Activated T-cell treated with anti-CD3 and anti-CD28 coated beads, Interleukin-2, amount 50 U/mL, for 1 hour (primary cell): ENCODE measurements around the gene PCK2.
"Not testable (repeated sequence)": the region's sequence is repeated elsewhere in the genome, so short reads cannot be mapped to it uniquely, and the experiment has no call there.

Experiments
- DNase-seq: peaks from one replicate; pipeline ENCODE4 v3.0.0-alpha.2; 2020

The PCK2 gene

DNA sequence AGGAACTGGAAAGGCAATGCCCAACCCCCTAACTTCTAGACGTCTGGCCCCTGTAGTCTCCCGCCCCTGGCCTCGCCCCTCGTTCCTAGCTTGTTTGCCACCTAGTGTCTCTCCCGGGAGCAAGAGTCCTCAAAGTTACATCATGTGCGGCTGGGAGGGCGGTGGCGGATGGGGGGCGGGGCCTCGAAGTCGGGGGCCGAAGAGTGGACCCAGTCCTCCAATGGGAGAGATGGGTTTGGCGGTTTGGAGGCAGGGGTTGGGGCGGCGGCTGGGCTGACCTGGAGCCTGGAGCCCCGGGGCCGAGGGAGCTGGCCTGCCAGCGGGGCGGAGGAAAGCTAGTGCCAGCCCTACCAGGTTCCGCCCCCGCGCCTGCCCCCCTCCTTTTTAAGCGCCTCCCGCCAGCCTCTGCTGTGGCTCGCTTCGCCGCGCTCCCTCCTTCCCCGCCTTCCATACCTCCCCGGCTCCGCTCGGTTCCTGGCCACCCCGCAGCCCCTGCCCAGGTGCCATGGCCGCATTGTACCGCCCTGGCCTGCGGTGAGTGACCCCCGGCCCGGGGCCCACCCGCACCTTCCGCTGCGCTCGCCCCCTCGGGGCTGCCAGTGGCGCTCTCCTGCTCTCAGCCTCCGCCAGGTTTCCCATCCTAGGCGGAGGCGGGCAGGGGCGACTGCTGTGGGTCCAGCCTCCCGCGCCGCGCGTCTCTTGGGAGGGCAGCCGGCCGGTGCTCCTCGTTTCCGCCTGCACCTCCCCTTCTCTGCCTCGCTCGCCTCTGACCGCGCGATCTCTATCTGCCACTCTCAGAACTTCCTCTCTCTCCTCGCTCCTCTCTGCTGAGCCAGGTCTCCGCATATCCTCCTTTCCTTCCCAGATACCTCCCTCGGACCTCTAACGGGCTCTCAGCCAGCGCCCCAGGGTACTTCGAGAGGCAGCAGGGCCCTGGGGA, at the start of gene PCK2:
TSS of gene PCK2 (plus strand) at position 411 of the 940 bp plus-strand sequence. CDS start at position 506, 95 bp downstream.
- DNase-seq, result peak; percentile 78

DNA sequence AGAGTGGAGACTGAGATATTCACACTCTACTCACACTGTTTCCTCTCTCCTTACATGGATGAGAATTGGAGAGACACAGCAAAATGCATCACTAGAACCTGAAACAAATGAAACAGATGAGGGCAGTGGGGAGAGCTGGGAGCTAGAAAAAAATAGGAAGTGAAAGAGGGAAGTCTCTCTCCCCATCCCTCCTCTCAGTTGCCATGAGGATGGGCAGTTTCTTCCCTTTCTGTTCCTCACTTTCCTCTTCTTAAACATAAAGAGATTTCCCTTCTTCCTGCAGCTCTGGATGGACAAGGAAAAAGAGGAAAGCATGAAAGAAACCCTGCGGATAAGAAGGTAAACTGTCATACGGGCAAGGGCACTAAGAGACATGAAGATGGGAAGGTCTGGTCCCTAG, 45.1 kb upstream of the PCK2 start:
- DNase-seq, result not testable (repeated sequence)

DNA sequence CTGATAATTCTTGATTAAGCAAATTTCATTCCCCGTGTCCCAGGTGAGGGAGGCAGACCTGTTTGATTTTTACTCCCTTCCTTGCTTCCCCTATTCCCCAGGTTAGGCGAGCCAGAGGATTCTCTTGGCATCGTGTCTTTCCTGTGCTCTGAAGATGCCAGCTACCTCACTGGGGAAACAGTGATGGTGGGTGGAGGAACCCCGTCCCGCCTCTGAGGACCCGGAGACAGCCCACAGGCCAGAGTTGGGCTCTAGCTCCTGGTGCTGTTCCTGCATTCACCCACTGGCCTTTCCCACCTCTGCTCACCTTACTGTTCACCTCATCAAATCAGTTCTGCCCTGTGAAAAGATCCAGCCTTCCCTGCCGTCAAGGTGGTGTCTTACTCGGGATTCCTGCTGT, 43.4 kb upstream of the PCK2 start:
- not testable (repeated sequence) for DNase-seq

DNA sequence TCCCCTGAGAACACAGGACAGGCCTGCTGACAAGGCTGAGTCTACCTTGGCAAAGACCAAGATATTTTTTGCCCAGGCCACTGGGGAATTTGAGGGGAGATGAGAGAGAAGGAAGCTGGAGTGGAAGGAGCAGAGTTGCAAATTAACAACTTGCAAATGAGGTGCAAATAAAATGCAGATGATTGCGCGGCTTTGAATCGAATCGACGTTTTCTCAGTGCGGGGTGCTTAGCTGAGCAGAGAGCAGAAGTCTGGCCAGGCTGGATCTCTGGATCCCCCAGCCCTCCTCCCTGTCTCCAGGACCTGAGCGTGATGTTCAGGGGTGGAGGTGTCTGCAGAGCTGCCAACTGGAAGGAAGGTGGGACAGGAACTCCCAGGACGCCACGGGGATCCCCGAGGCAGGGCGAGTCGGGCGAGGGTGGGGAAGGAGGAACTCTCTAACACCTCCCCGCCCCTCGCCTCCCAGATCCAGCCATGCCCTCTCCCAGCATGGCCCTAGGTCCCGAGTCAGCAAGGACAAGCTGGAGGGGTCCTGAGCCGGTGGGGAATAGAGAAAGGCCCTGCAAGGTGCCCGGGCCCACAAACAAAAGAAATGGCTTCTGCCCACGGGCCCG, 42.8 kb upstream of the PCK2 start:
- DNase-seq, result no peak

DNA sequence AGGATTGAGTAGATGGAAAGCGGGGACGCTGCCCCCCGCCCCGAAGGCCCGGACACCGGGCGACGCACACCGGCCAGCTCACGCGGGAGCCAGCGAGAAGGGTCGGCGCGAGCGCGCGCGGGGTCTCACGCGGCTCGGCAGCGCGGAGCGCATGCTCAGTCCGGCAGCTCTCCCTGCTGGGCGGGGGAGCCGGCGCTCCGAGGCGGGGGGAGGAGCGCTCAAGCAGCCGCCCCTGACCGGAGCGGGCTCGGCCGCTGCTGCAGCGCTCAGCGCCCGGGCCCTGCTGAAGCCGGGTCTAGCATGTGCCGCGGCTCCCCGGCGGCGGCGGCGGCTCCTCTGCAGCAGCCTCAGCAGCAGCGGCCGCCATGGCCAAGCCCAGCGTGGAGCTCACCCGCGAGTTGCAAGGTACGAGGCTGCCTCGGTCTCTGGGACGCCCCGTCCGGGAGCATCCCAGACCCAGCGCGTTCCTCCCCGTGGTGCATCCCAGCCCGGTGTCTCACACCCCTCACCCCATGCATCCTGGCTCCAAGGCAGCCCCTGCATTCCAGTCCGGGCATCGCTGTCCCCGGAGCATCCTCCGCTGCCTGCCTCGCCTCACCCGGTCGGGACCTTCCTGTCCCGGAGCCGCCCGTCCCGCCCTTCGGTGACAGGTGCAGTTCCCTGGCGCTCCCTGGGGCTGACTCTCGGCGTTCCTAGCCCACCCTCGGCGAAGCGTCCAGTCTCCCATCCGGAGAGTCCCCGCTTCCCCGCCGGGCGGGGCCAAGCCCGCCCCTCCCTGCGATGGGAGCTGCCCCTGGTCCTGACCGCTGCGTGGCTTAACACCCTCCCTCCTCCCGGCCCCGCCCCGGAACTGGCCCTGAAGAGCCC, 42.1 kb upstream of the PCK2 start, which contains the start of gene CARMIL3:
TSS of gene CARMIL3 (plus strand) at position 221 of the 867 bp plus-strand sequence. CDS start at position 366, 145 bp downstream.
- DNase-seq, result peak; percentile 68

DNA sequence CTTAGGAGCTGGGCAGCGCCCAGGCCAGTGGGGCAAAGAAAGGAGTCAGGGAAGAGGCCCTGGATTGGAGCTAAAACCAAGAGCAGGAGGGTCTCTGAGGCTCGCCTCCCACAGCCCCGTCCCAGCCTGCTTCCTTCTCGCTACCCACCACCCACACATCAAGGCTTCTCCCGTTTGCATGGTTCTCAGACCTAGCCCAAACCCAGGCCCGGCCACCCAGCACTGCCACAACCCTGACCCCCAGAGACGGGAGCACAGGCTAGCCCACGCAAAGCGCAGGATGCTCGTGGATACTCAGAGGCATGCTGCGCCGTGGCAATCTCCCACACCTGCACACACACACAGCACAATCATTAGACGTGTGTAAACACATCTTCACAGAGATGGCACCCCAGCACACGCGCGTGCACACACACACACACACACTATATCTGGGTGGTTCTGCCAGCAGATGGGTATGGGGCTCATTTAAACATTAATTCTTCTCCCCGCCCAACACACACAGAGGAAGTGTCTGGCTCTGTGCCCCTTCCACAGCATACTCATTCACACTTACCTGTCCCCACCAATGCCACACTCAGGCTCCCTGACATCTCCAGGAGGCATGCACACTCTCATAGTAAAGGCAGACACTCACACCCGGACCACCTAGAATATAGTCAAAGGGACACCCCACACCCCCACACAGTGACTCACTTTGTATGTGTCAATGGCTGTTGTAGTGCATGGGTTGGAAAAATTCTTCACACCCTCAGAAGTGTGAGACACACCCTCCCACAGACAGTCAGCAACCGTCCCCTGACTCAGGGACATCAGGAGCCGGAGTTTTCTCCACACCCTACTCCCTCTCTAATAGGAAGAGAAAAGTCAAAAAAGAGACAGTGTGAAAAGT, 41.2 kb upstream of the PCK2 start:
- no peak for DNase-seq

DNA sequence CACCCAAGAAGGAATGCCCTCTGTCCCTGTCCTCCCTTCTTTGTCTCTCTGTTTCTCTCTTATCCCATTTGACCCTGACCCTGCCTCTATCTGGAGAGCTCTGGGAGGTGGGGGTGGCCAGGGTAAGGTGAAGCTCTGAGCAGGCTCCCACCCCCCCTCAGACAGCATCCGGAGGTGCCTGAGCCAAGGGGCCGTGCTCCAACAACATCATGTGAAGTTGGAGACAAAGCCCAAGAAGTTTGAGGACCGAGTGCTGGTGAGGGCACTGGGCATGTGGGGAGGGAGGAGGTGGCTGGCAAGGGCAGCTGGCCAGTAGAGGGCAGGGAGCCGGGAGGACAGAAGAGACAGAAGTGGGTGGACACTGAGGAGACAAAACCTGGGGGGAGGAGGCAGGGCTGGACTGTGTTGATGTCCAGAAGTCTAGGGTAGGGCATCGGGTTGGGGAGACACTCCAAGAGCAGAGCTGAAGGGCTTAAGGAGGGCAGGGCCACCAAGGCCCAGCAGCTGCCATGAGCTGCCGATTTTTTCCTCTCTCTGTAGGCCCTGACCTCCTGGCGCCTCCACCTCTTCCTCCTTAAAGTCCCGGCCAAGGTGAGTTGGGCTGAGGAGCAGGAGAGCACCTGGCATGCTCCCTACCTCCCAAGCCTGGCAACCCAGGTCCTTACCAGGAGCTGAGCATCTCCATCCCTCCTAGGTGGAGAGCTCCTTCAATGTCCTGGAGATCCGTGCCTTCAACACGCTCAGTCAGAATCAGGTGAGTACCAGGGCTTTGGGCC, 40.4 kb upstream of the PCK2 start:
- no peak for DNase-seq

DNA sequence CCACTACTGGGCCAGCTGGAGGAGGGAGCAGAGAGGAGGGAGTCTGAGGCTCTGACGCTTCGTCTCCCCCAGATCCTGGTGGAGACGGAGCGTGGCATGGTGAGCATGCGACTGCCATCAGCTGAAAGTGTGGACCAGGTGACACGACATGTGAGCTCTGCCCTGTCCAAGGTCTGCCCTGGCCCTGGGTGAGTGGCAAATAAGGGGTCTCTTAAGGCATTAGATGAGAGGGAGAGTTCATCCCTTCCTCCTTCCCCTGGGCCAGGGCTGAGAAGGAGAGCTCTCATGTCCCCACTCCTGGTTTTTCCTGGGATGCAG, 39.8 kb upstream of the PCK2 start:
- no peak for DNase-seq

DNA sequence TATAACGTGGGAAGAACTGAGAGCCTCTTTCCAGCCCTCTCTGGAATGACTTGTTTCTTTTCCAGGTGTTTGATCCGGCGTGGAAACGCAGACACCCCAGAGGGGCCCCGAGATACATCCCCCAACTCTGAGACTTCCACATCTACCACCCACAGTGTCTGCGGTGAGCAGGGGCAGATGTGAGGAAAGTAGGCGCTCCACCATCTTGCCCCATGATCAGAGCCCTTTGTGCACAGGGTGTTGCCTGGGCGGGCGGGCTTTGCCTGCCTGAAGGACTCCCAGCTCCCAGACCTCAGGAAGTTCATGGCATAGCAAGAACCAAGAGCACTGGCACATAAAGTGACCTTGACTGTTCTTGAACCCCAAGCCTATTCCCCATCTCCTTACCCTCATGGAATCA, 39.5 kb upstream of the PCK2 start:
- no peak for DNase-seq

DNA sequence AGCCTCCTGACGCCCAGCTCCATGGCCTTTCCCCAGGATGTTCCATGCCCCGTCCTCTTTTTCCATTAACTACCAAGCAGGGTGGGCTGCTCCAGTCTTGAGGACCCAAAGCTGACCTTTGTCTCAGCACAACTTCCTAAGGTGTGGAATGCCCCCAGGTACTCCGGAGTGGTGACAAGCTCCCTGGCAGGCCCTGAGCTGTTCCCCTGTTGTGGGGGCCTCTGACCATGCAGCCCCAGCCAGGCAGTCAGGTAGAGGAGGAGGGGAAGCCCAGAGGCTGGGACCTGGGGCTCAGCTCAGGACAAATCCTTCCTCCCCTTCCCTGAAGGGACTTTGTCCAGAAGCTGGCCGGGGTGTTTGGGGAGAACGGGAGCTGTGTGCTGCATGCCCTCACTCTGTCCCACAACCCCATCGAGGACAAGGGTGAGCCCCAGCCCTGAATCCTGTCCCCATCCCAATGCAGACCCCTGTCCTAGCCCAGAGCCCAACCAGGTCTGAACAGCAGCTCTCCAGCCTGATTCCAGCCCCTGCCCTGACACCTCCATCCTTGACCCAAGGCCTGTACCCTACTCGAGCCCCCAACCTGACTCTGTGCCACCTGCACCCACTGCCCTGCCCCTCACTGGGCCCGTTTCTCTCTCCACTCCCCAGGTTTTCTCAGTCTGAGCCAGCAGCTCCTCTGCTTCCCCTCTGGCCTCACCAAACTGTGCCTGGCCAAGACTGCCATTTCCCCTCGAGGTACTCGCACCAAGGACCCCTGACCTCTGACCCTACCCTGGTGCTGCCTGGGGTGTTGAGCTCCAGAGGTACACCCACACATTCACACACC, 37.9 kb upstream of the PCK2 start:
- no peak for DNase-seq

DNA sequence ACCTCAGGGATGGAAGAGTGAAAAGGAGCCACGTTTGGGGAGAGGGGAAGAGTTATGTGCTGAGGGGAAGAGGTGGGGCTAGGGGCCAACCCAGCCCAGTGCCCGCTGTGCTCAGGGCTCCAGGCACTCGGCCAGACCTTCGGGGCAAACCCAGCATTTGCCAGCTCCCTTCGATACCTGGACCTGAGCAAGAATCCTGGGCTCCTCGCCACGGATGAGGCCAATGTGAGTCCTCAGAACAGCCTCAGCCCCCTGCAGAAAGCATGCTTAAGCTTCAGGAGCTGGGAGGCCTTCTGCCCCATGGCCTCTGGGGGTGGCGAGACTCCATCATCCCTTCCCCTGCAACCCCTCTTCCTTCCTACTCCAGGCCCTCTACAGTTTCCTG, 37.3 kb upstream of the PCK2 start:
- no peak for DNase-seq

DNA sequence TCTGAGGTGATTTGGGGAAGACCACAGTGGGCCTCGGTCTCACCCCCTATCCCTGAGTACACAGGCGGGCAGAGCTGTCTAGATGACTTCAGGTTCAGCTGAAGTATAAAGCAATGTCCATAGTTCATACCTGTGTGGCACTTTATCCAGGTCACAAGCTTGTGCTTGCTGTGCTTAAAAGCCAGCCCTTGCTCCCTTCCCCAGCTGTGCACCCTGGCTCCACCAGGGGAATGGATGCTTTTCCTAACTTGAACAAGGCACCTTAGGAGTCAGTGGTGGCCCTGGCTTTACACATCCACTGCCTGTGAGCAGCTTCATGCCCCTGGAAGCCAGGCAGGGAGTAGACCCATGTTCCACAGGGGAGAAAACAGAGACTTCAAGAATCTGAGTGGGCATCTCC, 36.8 kb upstream of the PCK2 start:
- no peak for DNase-seq

DNA sequence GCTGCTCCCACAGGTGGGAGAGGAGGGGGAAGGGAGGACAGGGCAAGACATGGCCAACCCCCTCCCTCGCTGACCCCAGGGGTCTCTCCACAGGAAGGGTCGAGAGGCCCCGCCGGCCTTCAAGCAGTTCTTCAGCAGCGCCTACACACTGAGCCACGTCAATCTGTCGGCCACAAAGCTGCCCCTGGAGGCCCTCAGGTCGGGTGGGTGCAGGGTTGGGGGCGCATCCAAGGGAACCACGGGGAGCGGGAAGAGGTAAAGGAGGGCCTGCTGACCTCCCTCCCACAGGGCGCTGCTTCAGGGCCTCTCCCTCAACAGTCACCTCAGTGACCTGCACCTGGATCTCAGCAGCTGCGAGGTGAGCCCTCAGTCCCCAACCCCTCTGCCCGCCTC, 36.2 kb upstream of the PCK2 start:
- DNase-seq, result no peak

DNA sequence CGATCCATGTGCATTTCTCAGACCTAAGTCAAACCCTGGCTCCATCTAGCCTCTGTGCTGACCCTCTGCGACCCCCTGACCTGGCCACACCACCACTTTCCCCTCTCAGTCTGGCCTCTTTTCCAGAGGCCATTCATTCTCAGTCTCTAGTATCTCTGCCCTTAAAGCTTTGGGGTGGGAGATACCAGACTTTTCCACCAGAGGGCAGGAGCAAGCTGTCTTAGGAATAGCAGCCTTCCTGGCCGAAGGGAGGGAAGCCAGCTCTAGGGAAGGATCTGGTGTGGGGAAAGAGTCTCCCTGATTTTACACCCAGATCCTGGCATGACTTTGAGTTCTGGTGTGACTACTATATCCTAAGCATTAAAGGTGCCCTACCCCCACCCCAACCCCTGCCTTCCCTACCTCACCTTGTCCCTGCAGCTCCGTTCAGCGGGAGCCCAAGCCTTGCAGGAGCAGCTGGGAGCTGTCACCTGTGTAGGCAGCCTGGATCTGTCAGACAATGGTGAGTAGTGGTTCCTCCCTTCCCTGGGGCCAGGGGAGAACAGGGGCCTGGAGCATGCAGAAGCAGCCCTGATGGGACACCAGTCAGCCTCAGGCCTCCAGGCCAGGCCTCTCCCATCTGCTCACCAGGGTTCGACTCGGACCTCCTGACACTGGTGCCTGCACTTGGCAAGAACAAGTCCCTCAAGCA, 35.7 kb upstream of the PCK2 start:
- DNase-seq, result peak; percentile 54

DNA sequence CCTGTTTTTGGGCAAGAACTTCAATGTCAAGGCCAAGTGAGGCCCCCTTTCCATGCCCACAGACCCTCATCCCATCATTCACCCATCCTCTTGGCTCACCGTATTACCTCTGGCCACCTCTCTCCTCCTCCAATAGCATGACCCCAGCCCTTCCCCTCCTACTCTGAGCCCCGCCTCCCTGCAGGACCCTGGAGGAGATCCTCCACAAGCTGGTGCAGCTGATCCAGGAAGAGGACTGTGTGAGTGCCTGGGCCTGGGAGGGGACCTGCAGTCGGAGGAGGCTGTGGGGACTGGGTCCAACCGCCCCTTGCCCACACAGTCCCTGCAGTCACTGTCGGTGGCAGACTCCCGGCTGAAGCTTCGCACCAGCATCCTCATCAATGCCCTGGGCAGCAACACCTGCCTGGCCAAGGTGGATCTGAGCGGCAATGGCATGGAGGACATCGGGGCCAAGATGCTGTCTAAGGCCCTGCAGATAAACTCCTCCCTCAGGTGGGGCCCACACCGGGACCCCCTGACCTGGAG, 35.1 kb upstream of the PCK2 start:
- DNase-seq, result no peak

DNA sequence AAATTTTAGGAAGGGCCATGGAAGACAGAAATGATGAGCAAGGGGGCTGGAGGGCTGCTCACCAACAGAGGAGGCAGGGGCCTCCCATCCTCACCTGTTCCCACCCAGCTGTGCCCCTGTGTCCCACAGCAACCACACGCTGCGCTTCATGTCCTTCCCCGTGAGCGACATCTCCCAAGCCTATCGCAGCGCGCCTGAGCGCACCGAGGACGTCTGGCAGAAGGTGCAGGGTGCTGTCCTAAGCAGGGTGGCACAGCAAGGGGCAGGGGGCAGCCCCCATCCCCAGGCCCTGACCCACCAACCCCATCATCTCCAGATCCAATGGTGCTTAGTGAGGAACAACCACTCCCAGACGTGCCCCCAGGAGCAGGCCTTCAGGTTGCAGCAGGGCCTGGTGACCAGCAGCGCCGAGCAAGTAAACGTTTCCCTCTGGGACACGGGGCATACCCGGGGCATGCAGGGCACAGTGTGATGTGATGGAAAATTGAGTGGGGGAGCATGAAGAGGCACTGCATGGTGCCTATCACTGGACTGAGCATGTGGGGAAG, 34.2 kb upstream of the PCK2 start:
- no peak for DNase-seq

DNA sequence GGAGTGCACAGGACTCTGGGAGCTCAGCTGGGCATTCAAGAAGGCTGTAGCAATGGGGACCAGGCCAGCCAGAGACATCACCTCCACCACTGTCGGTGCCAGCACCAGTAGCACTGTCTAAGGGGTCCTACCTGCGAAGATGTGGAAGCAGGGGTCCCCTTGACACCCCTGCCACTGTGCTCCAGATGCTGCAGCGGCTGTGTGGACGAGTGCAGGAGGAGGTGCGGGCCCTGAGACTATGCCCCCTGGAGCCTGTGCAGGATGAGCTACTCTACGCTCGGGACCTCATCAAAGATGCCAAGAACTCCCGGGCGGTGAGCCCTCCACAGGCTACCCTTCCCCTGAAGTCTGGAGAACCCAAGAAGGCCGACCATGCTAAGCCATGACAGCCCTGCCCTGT, 33.7 kb upstream of the PCK2 start:
- no peak for DNase-seq

DNA sequence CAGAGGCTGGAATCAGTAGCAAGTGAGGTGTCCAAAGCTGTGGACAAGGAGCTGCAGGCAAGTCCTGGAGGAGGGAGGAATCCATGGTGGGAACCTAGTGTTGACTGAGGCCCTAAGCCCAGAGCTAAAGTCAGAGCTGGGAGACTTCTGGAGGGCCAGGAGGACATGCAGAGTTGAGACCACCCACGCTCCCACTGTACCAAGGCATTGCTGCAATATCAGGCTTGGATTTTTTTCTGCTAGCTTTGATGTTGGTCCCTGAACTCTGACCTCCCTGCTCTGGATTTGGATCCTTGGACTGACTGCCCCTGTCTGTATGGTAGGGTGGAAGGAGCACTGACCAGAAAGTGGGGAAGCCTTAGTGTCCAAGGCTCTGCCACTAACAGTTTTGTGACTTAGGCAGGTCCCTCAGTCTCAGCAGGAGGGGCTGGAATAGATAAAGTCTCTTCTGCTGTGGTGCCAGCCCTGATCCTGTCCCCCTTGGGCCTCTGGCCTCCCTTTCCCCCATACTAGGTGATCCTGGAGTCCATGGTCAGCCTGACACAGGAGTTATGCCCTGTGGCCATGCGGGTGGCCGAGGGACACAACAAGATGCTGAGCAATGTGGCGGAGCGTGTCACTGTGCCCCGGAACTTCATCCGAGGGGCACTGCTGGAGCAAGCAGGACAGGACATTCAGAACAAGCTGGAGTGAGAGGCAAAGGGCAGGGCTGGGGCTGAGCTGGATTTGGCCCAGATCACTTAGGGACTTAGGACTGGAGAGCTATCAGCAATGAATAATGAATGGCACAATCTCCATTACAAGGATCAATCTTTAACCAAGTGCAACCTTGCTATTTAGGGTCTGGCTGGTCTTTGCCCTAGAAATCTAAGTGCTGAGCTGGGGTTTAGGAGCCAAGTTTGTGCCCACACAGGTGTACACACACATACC, 32.9 kb upstream of the PCK2 start:
- no peak for DNase-seq
